Superior temporal gyrus (tissue), 1 donor: Measurements from ENCODE around the gene ABCG4.
"Not testable (repeated sequence)": the region's sequence is repeated elsewhere in the genome, so short reads cannot be mapped to it uniquely, and the experiment has no call there.

ENCODE experiments used
- DNase-seq: peaks from one replicate; pipeline ENCODE4 v3.0.0-alpha.2; 2016; ENCODE audit errors: extremely low spot score

ABCG4 gene

DNA sequence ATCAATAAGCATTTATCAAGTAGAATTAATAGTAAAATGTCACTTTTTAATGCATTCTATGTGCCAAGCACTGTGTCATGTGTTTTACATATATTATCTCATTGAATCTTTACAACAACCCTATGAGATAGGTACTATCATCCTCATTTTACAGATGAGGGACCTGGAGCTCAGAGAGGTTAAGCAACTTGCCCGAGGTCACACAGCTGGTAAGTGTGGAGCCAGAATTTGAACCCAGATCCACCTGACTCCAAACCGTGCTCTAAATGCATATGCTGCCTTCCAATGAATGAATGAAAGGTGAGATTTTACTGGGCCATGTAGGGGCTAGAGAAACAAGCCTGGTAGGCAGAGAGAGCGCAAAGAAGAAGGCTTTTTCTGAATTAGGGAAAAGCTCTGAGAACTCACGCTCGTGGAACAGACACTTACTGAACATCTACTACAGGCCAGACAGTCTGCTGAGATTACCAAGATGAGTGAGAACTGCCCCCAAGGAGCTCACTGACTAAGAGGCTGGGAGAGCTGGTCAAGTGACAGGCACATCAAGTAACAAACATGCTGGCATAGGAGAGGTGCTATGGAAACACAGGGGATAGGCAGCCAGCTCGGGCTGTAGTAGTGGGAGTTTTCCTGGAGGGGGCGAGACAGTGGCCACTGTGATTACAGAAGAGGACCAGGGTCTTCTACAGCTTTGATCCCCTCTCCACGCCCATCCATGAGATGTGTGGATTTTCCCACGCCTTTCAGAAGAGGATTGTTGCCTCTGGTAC, 4.4 kb downstream of the ABCG4 start:
- no peak for DNase-seq

DNA sequence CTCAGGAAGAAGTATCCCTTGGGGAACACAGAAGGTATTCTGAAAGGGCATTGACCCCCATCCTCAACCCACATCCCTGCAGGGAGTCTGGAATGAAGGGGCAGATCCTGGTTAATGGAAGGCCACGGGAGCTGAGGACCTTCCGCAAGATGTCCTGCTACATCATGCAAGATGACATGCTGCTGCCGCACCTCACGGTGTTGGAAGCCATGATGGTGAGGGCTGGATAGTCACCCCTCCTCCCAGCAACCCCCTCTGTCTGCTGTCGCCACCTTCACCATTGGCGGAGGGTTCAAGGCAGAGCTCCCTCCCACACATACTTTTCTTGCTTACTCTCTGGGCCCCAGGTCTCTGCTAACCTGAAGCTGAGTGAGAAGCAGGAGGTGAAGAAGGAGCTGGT, 5.3 kb downstream of the ABCG4 start:
- DNase-seq: no peak

DNA sequence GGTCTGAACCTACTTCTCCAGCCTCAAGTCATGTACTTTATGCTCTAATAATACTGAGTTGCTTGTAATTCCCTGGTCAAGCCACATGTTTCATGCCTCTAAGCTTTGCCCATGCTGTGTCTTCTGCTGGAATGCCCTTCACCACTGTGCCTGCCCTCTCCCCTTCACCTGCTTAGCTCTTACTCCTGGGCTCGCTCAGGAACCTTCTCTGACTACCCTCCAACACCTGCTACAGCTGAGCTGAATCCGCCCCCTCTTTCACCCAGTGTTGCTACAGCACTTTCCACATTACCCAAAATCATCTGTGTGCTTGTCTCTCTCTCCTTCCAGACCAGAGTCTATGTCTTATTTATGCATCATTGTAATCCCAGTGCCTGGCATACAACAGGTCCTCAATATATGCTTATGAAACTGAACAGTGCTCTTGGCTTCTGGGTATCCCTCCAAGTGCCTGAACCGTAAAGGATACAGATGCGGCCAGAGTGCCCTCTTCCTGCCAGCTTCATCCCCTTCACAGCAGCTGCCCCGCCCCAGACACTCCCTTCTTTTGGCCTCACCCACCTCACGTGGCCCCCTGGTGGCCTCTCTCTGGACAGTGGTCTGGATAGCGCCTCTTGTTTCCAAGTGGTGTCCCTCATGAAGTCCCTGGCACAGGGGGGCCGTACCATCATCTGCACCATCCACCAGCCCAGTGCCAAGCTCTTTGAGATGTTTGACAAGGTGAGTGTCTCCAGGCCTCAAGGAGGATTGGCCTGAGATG, 7.1 kb downstream of the ABCG4 start:
- no peak for DNase-seq

DNA sequence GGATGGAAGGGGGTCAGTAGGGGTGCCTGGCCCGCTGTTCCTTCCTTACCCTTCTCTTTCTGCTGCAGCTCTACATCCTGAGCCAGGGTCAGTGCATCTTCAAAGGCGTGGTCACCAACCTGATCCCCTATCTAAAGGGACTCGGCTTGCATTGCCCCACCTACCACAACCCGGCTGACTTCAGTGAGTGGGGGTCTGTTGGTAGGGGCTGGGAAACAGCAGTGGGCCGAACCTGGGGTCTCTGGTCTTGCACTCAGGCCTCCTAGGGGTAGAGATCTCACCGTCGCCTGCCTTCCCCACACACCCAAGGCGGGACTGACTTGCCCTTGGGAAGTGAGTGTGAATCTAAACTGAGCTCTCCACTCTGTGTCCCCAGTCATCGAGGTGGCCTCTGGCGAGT, 7.6 kb downstream of the ABCG4 start:
- DNase-seq: no peak

DNA sequence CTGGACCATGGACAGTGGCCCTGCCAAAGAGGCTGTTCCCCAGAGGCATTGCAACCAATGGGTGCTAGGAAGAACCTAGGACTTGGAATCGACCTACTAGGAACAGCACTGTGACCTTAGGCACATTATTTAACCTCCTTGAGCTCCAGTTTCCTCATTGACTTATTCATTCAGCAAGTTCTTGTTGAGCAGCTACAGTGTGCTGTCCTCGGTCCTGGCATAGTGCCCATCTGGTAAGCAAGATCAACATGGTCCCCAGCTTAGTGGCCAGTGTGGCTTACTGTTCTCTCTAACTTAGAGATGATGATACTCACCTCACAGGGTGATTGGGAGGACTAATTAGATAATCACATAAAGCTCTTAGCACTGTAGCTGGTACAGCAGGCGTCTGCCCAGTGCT, 8.2 kb downstream of the ABCG4 start:
- DNase-seq: no peak

DNA sequence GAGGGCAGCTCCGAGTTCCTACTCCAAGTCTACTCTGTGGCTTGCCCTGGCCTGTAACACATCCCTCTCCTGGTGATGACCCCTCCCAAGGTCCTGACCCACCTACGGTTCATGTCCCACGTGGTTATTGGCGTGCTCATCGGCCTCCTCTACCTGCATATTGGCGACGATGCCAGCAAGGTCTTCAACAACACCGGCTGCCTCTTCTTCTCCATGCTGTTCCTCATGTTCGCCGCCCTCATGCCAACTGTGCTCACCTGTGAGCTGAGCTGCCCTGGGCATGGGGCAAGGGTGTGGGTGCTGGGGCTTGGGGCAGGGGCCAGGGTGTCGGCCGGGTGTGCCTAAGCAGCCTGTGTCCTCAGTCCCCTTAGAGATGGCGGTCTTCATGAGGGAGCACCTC, 9.6 kb downstream of the ABCG4 start:
- DNase-seq: no peak

DNA sequence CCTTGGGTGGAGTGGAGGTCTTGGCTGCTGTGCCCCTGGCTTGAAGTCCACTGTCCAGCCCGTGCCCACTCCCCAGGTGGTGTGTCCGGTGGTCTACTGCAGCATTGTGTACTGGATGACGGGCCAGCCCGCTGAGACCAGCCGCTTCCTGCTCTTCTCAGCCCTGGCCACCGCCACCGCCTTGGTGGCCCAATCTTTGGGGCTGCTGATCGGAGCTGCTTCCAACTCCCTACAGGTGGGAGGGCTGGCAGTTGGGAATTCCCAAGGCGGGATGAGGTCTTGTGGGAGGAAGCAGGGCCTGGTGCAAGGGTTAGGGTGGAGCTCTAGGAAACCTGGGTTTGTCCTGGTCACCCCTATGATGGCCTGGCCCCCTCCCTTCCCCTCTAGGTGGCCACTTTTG, 11.3 kb downstream of the ABCG4 start:
- no peak for DNase-seq

DNA sequence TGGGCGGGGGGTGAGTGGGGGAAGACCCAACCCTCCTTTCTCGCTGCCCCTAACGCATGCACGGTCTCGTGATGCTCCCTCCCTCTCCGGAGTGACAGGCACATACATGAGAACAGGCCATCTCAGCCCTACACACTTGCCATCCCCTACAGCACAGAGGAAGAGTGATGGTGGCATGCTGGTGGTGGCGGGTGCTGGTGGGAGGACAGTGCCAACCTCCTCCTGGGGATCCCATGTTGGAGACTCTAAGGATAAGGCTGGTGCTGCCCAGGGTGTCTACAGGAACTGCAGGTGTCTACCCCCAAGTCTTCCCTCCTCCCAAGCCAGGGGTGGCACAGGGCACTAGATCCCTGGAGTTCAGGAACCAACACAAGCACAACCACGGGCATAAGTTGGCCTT, 13.0 kb downstream of the ABCG4 start:
- no peak for DNase-seq

DNA sequence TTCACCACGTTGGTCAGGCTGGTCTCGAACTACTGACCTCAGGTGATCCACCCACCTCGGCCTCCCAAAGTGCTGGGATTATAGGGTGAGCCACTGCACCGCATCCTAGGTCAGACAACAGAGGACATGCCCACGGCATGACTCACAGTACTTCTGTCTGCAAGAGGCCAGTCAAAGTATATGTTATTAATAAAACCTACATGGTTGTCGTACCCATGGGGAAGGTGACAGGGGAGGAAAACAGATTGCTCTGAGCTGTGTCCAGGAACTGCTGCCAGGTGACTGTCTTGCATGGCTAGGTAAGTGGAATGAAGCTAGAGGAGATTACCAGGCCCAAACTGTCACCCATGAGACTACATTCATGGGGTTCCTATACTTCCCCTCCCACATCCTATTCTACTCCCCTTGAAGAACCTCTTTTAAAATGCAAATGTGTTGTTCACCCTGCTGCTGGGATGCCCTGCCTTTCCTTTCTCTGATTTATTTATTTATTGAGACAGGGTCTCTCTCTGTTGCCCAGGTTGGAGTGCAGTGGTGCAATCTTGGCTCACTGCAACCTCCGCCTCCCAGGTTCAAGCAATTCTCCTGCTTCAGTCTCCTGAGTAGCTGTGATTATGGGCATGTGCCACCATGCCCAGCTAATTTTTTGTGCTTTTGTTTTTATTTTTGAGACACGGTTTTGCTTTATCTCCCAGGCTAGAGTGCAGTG, 17.7 kb downstream of the ABCG4 start:
- no peak for DNase-seq

DNA sequence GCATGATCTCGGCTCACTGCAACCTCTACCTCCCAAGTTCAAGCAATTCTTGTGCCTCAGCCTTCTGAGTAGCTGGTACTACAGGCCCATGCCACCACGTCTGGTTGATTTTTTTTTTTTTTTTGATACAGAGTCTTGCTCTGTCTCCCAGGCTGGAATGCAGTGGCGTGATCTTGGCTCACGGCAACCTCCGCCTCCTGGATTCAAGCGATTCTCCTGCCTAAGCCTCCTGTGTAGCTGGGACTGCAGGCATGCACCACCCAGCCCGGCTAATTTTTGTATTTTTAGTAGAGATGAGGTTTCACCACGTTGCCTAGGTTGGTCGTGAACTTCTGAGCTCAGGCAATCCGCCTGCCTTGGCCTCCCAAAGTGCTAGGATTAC, 18.2 kb downstream of the ABCG4 start:
- not testable (repeated sequence) for DNase-seq

DNA sequence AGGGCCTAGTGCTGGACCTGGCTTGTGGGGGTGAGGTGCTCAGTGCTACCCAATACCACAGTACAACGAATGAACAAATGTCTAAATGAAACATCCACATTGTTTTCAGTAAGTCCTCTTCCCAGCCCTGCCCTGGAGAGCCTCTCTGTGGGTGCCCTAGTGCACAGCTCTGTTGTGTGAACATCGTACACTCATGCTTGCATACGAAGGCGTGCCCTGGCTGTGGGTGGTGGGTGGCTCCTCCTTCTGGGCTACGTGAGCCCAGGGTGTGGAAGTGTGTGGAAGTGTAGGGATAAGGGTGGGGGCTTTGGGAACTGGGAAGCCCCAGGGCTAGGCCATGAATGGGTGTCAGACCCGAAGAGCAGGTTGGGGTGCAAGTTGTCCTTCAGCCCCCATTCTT, 19.1 kb downstream of the ABCG4 start:
- DNase-seq: no peak

DNA sequence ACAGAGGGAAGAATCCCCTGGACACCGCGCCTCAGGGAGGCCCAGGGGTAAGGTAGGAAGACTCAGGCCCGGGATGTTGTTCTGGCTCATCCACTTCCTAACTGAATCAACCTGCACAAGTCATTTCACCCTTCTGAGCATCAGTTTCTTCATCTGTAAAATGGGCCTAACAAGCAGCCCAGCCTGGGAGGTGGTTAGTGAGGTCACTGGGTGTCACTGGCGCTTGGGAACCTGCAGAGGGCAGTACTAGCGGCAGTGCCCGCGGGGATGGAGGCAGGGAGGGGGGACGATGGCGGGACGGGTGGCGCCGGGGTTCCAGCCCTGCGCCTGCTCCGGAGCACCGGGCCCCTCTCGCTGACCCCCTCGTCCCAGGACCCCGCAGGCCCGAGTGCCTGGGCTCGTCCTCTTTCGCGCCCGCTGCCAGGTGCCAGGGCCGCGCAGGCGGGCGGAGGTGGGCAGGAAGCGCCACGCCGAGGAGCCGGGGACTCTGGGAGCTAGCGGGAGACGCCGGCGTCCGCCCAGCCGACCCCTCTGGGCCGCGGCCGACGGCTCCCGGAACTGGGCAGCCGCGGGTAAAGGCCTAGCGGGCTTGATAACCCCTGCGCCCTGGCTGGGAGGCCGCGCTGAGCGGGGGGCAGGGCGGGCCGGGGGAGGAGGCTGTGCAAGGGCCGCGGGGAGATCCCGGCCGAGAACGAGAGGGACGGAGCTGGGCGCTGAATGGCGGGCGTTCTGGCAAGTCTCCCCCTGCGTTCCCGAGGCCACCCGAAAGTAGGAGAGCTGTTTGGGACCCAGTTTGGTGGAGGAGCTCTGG, 19.8 kb downstream of the ABCG4 start, which contains the start of gene NLRX1:
TSS of gene NLRX1 (plus strand) at position 255 of the 811 bp plus-strand sequence. CDS start 2,679 bp downstream, outside the sequence.
- peak; percentile 75 for DNase-seq

DNA sequence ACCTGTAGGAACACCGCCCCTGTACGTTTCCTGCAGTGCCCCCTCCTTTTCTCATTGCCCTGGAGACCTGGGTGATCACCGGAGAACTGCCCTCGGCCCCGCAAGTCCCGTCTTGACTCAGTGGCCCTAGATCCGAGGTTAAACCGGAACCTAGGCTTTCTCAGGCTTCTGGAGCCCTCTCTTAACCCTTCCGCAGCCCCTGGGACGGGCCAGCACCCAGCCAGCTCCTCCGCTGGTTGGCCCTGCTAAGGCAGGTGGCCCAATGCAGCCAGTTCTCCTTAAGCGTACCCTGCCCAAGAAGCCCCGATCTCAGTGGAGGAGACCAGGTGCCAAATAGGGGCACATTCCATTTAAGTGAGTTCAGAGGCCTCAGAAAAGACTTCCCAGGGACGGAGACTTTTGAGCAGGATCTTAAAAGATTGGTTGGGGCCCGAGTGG, 20.4 kb downstream of the ABCG4 start:
- DNase-seq: peak; percentile 15

DNA sequence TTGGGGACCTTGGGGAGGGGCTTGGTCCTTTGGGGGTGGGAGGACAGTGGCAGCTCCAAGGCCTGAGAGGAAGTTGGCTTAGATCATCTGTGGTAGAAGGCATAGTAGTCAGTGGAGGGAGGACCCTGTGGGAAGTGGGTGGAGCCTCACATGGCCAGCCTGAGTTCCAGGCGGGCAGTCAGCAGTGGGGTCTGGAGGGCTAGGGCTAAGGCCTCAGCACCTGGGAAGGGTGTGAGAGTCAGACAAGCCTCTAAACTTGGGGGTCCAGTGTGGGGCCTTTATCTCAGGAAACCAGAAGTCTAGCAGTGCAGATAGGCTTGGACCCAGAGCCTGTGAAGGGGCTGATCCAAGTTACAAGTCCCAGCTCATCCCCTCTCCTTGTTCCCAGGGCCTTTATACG, 23.7 kb downstream of the ABCG4 start:
- DNase-seq: no peak

DNA sequence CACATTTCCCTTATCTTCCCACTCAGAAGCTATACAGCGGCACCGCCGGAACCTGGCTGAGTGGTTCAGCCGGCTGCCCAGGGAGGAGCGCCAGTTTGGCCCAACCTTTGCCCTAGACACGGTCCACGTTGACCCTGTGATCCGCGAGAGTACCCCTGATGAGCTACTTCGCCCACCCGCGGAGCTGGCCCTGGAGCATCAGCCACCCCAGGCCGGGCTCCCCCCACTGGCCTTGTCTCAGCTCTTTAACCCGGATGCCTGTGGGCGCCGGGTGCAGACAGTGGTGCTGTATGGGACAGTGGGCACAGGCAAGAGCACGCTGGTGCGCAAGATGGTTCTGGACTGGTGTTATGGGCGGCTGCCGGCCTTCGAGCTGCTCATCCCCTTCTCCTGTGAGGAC, 24.6 kb downstream of the ABCG4 start:
- DNase-seq: no peak

DNA sequence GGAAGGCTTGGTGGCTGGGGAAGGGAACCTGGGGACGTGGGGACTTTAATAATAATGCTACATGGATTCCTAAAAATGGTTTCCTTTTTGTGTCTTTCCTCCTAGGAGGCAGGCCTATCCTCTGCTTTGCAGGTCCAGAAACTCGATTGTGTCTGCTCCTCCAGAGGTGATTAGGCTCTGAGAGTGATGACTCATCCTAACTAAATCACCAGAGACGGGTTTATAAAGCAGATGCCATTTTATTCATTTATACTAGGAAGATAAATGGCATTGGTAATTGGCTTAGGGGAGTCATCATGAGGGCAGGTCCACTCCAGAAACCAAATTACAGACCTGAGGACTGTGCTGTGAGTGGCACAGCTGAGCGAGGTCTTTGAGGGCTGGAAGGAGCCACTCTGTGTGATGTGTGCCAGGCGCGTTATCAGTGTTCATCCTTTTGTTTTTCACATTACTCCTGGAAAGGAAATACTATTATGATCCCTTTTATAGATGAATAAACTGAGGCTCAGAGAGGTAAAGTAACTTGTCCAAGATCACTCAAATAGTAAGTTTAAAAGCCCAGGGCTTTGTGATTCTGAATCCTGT, 26.7 kb downstream of the ABCG4 start:
- no peak for DNase-seq

DNA sequence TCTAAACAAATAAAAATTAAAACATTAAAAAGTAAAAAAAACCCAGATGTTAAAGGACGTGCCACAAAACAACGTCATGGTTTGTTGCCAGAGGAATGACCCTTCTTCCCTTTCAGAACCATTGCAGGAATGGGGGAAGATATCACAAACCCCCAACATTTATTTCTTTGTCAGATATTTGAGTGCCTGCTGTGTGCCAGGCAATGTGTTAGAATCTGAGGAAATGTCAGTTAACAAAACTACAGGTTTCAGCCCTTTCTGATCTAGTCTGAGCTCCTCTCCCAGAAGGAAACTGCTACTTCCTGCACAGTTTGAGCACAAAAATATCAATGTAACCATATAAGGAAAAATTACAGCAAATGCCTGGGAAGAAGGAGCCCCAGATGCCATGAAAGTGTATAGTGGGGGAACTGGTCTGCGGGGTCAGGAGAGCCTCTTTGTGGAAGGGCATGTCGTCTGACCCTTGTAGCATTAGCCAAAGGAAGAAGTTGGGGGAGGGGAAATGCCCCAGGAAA, 29.4 kb downstream of the ABCG4 start:
- DNase-seq: no peak

DNA sequence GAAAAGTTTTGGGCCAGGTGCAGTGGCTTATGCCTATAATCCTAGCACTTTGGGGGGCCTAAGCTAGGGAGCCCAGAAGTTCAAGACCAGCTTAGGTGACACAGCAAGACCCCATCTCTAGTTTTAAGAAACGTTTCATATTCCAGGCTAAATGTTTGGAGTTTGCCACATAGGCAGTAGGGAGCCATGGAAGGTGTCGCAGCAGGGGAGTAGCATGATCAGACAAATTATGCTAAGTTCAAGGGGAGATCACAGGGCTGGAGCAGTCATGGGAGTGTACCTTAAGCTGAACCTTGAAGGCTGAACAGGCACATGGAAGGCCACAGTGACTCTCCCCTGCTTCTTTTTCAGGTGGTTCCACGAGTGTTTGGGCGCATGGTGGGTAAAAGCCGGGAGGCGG, 30.5 kb downstream of the ABCG4 start:
- DNase-seq: no peak

DNA sequence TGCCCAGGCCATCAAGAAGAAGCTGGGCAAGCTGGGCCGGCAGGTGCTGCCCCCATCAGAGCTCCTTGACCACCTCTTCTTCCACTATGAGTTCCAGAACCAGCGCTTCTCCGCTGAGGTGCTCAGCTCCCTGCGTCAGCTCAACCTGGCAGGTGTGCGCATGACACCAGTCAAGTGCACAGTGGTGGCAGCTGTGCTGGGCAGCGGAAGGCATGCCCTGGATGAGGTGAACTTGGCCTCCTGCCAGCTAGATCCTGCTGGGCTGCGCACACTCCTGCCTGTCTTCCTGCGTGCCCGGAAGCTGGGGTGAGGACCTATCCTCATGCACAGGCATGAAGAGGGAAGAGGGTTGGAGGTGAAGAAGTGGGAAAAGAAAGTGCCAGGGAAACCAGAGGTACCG, 31.1 kb downstream of the ABCG4 start:
- no peak for DNase-seq

DNA sequence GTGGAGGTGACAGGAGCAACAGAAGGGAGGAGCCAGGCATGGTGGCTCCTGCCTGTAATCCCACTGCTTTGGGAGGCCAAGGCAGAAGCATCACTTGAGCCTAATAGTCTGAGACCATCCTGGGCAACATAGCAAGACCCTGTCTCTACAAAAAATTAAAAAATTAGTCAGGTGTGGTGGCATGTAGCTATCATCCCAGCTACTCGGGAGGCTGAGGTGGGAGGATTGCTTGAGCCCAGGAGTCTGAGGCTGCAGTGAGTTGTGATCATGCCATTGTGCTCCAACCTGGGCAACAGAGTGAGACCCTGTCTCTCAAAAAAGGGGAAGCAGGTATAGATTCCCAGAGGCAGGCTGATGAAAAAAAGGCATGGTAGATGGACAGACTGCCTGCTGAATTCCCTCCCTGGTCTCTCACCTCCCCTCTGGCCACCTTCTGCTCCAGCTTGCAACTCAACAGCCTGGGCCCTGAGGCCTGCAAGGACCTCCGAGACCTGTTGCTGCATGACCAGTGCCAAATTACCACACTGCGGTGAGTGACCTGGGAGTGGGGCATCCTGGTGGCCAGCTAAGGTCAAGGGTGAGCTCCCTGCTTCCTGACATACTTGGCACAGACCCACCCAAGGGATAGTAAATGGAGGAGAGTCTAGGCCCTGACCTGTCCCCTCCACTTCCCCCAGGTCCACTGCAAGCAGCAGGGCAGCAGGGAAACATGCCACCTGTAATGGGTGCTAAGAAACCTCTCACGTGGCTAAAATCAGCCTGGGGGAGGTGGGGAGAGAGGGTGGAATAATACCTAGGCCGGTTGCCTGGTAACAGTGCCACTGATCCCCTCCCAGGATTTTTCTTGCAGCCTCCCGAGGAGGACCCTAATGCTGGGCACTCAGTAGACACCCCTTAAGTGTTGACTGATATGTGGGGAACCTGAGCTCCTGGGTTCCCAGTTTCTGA, 32.2 kb downstream of the ABCG4 start:
- DNase-seq: no peak
